Measurements from ENCODE around the gene YPEL4.

The YPEL4 gene

DNA sequence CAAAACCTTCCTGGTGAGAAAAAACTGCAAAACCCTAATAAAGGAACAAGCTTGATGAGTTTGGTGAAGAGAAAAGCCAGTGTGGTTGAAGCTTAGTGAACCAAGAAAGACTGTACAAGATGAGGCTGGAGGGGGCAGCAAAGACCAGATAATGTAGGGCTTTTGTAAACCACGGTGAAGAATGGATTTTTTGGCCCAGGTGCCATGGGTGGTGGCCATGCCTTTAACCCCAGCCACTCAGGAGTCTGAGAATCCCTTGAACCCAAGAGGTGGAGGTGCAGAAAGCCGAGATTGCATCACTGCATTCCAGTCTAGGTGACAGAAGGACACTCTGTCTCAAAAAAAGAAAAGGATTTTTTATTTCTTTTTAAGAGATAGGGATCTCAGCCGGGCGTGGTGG lies 13.2 kb upstream of the YPEL4 start:
- H3K9me2 ChIP-seq (replicated peaks; ENCODE audit: low read depth, low read length): no peaks in the 10 kb centered on the region
- no peak overlapping the region for H3K4me2 ChIP-seq (ENCODE audit: low read depth, low read length, poor library complexity, severe bottlenecking)
- H3K27me3 ChIP-seq (ENCODE audit: insufficient read depth, low read length, poor library complexity, severe bottlenecking): no peaks in the 10 kb centered on the region
- peaks cover 11% of the 10 kb centered on the region for H3K4me1 ChIP-seq (ENCODE audit: insufficient read depth, low read length, poor library complexity, severe bottlenecking)
- no peaks in the 10 kb centered on the region for H3K9me3 ChIP-seq (ENCODE audit: insufficient read depth, low read depth, low read length)
- H4K20me1 ChIP-seq (ENCODE audit: insufficient read depth, low read length, poor library complexity, severe bottlenecking): peaks cover 10% of the 10 kb centered on the region
- peaks cover 33% of the 10 kb centered on the region for H3K79me2 ChIP-seq (ENCODE audit: insufficient read depth, low read length)
- H3K36me3 ChIP-seq (ENCODE audit: insufficient read depth, low read length): peaks cover 10% of the 10 kb centered on the region; the same call in 1 of the 2 replicates
- no peak overlapping the region for H3K9ac ChIP-seq (ENCODE audit: low read depth, low read length, poor library complexity, severe bottlenecking)
- no peak overlapping the region for H2AFZ ChIP-seq (ENCODE audit: low read length)
- no peak overlapping the region for H3K4me3 ChIP-seq (ENCODE audit: low read length, poor library complexity, severe bottlenecking)
- no peaks in the 10 kb centered on the region for H3F3A ChIP-seq (ENCODE audit: low read depth)
- TF ChIP-seq, protein P1, sequence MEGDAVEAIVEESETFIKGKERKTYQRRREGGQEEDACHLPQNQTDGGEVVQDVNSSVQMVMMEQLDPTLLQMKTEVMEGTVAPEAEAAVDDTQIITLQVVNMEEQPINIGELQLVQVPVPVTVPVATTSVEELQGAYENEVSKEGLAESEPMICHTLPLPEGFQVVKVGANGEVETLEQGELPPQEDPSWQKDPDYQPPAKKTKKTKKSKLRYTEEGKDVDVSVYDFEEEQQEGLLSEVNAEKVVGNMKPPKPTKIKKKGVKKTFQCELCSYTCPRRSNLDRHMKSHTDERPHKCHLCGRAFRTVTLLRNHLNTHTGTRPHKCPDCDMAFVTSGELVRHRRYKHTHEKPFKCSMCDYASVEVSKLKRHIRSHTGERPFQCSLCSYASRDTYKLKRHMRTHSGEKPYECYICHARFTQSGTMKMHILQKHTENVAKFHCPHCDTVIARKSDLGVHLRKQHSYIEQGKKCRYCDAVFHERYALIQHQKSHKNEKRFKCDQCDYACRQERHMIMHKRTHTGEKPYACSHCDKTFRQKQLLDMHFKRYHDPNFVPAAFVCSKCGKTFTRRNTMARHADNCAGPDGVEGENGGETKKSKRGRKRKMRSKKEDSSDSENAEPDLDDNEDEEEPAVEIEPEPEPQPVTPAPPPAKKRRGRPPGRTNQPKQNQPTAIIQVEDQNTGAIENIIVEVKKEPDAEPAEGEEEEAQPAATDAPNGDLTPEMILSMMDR (conservative IDR thresholded peaks at IDR 0.05; ENCODE audit: low read length): peak; percentile 52
- TF ChIP-seq EZH2phosphoT487 (IDR thresholded peaks at IDR 0.05; ENCODE audit: borderline replicate concordance): no peak

DNA sequence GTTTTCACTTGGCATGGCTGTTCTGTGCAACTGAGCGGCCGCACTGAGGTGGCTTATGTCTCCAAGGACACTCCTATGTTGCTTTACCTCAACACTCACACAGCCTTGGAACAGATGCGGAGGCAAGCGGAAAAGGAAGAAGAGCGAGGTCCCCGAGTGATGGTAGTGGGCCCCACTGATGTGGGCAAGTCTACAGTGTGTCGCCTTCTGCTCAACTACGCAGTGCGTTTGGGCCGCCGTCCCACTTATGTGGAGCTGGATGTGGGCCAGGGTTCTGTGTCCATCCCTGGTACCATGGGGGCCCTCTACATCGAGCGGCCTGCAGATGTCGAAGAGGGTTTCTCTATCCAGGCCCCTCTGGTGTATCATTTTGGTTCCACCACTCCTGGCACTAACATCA lies 10.0 kb upstream of the YPEL4 start:
- no peak overlapping the region for H2AFZ ChIP-seq (ENCODE audit: low read length)
- no peaks in the 10 kb centered on the region for H3K27me3 ChIP-seq (ENCODE audit: insufficient read depth, low read length, poor library complexity, severe bottlenecking)
- TF ChIP-seq EZH2phosphoT487 (IDR thresholded peaks at IDR 0.05; ENCODE audit: borderline replicate concordance): no peak
- H3K4me3 ChIP-seq (ENCODE audit: low read length, poor library complexity, severe bottlenecking): no peak overlapping the region
- peaks cover 10% of the 10 kb centered on the region for H3K4me1 ChIP-seq (ENCODE audit: insufficient read depth, low read length, poor library complexity, severe bottlenecking)
- H3K79me2 ChIP-seq (ENCODE audit: insufficient read depth, low read length): peaks cover 36% of the 10 kb centered on the region
- peaks cover 10% of the 10 kb centered on the region; the same call in 1 of the 2 replicates for H3K36me3 ChIP-seq (ENCODE audit: insufficient read depth, low read length)
- H3K9ac ChIP-seq (ENCODE audit: low read depth, low read length, poor library complexity, severe bottlenecking): no peak overlapping the region
- H3K9me2 ChIP-seq (replicated peaks; ENCODE audit: low read depth, low read length): no peaks in the 10 kb centered on the region
- no peak overlapping the region for H3K4me2 ChIP-seq (ENCODE audit: low read depth, low read length, poor library complexity, severe bottlenecking)
- no peaks in the 10 kb centered on the region for H3F3A ChIP-seq (ENCODE audit: low read depth)
- peaks cover 12% of the 10 kb centered on the region for H4K20me1 ChIP-seq (ENCODE audit: insufficient read depth, low read length, poor library complexity, severe bottlenecking)
- H3K9me3 ChIP-seq (ENCODE audit: insufficient read depth, low read depth, low read length): no peaks in the 10 kb centered on the region

DNA sequence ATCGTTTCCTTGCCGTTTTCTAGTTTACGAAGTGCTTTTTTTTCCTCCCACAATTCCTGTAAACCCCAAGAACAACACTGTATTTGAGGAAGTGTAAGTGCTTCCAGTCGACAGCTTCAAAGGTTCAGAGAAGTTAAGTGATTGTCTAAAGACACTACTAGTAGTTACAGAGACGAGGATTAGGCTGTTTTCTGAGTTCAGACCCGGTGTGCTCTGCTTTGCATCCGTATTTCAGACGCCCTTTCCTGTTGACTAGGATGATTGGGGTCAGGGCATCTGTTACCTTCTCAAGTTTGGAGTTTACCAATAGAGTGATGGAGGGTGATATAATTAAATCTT lies 8.3 kb upstream of the YPEL4 start:
- TF ChIP-seq, protein P1 (conservative IDR thresholded peaks at IDR 0.05; ENCODE audit: low read length): no peak
- no peak for TF ChIP-seq EZH2phosphoT487 (IDR thresholded peaks at IDR 0.05; ENCODE audit: borderline replicate concordance)
- Histone ChIP-seq H3K9me3 (ENCODE audit: insufficient read depth, low read depth, low read length) (no peaks in the 10 kb centered on the region), H3K79me2 (ENCODE audit: insufficient read depth, low read length) (peaks cover 36% of the 10 kb centered on the region), H2AFZ (ENCODE audit: low read length) (0 out of 2 replicates have a peak overlapping the region, but pooled peaks have one; percentile 19), H3K4me3 (ENCODE audit: low read length, poor library complexity, severe bottlenecking) (peak overlapping the region; percentile 84), H3F3A (ENCODE audit: low read depth) (no peaks in the 10 kb centered on the region), H3K27me3 (ENCODE audit: insufficient read depth, low read length, poor library complexity, severe bottlenecking) (no peaks in the 10 kb centered on the region), H3K36me3 (ENCODE audit: insufficient read depth, low read length) (peaks cover 10% of the 10 kb centered on the region; the same call in 1 of the 2 replicates), H4K20me1 (ENCODE audit: insufficient read depth, low read length, poor library complexity, severe bottlenecking) (peaks cover 12% of the 10 kb centered on the region), H3K4me1 (ENCODE audit: insufficient read depth, low read length, poor library complexity, severe bottlenecking) (peaks cover 11% of the 10 kb centered on the region), H3K9me2 (replicated peaks; ENCODE audit: low read depth, low read length) (no peaks in the 10 kb centered on the region), H3K4me2 (ENCODE audit: low read depth, low read length, poor library complexity, severe bottlenecking) (peak overlapping the region; percentile 80), H3K9ac (ENCODE audit: low read depth, low read length, poor library complexity, severe bottlenecking) (peak overlapping the region; percentile 77)
